ENCODE data around the gene MTRR.

DNA sequence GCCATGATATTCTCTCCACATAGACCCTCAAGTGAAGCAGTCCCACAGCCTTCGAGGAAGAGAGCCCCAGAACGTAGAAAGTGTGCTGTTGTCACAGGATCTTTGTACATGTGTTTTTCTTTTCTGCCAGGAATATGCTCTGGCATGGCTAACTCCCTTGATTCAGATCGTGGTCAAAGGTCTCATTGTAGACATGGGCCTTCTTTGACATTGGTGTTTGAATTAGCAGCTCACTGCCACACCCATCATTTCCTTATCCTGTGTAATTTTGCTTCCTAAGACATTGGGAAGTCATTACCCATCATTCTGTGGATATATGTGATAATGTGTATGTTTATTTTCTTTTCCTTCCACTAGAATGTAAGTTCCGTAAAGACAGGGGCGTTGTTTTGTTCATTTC lies 25.5 kb downstream of the MTRR start:
- TF ChIP-seq, protein P1, sequence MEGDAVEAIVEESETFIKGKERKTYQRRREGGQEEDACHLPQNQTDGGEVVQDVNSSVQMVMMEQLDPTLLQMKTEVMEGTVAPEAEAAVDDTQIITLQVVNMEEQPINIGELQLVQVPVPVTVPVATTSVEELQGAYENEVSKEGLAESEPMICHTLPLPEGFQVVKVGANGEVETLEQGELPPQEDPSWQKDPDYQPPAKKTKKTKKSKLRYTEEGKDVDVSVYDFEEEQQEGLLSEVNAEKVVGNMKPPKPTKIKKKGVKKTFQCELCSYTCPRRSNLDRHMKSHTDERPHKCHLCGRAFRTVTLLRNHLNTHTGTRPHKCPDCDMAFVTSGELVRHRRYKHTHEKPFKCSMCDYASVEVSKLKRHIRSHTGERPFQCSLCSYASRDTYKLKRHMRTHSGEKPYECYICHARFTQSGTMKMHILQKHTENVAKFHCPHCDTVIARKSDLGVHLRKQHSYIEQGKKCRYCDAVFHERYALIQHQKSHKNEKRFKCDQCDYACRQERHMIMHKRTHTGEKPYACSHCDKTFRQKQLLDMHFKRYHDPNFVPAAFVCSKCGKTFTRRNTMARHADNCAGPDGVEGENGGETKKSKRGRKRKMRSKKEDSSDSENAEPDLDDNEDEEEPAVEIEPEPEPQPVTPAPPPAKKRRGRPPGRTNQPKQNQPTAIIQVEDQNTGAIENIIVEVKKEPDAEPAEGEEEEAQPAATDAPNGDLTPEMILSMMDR (IDR thresholded peaks at IDR 0.05), result no peak
- TF ChIP-seq POLR2A (IDR thresholded peaks at IDR 0.05), result no peak
